Stimulated activated CD4-positive, alpha-beta T cell treated with anti-CD3 and anti-CD28 coated beads, Interleukin-2, amount 100 ng/mL, for 48 hours (primary cell): ENCODE results near the gene RFX3.

Experiments used
- DNase-seq, 2 donors: peaks; one replicate each; pipeline ENCODE4 v3.0.0-alpha.2; 2020

The RFX3 gene

DNA sequence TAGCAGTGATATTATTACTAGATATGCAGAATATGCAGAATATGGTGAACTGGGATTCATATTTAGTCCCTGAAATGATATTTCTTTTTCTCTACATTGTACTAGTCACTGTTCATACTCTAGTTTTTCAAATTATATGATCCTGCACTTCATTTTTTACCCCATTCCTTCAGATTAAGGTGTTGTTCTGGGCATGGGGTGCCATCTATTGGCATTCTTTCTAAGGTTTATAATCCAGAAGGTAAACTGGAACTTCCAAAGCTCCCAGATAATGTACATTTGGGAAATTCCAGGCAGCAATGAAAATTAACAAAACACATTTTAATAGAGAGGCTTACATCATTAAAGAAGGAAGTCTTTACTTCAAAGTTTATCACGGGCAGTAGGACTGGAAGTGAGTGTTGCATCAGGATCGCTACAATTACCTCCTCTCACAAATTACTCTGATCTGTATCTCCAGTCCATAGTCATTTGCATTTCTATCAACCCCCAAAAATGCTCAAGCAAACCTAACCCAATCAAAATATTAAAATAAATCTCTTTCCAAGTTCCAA is 12.5 kb downstream of the RFX3 start:
- no peak for DNase-seq

DNA sequence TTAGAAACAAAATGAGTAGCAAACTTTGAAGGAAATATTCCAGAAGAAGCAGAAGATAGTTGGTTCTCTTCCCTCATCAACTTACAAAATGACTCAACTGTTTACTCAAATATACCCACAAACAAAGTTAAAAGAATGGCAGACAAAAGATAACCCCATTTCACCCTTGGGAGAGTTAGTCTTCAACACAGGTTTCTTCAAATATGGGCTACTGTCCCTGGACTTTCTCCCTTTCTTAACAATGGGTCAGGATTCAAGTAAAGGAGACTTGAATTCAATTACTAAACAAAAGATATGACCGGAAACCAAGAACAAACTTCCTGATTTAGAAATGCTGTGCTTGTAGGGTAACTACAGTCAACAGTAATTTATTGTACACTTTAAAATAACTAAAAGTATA is 14.2 kb downstream of the RFX3 start:
- DNase-seq = no peak

GRCh38 chr9:3510796-3511195 is 15.0 kb downstream of the RFX3 start:
- no peak for DNase-seq

DNA sequence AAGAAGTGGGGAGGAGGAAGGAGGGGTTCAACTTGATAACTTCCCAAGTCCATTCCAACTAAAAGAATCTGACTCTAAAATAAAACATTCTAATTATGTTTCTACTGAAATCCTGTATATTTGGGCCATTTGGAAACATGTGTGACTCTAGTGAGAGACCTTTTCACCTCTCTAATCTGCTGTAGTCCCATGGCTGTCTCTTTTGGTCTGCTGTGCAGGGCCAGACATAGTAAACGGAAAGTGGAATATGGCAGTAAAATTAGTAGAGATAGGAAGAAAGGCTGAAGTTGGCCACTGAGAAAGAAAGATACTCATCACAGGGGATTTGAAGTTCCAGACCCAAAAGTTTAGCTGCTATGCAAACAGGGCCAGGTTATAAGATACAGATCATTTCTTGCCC is 15.9 kb downstream of the RFX3 start:
- no peak for DNase-seq

DNA sequence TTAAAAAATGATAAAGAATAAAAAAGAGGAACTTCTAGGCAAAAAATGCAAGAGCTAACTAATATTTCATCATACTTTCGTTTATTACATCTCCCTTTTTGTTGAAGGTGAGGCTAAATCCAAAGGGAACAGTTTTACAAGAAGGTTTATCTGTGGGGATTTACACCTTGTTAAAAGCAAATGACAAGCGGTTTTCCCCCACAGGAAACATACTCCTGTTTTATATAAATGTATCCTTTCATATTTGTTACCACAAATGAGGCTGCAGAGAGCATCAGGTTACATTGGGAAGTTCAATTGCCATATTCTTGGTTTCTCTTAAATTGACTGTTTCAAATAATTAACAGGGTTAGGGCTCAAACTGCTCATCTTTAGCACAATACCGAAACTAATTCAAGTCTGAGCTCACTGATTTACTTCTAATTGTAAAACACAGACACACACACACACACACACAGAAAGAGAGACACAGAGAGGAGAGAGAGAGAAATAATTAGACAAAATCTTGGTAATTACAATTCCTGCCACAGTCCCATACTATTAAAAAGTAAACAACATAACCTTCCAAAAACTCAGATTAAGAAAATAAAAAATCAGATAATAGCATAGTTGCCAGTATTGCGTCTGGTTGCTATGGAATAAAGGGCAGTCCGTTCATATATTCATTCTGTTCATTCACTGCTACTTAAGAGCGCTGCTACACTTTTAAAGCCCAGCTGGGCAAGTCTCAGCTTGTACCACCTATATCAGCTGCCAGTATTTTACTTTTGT is 17.1 kb downstream of the RFX3 start:
- DNase-seq = no peak

DNA sequence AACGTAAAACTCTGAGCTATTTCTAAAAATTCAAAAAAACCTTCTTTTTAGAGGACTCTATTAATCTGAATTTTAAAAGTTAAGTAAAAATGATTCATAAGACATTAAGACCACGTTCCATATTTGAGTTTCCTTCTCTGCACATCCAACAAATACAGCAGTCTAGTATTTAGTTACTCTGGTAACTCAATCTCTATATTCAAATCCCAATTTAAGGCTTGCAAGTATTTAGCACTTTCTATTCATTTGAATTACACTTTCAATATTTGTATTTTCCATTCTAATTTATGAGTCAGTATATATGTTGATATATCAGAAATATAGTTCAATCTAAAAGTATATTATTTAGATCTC is 17.7 kb downstream of the RFX3 start:
- DNase-seq = no peak

DNA sequence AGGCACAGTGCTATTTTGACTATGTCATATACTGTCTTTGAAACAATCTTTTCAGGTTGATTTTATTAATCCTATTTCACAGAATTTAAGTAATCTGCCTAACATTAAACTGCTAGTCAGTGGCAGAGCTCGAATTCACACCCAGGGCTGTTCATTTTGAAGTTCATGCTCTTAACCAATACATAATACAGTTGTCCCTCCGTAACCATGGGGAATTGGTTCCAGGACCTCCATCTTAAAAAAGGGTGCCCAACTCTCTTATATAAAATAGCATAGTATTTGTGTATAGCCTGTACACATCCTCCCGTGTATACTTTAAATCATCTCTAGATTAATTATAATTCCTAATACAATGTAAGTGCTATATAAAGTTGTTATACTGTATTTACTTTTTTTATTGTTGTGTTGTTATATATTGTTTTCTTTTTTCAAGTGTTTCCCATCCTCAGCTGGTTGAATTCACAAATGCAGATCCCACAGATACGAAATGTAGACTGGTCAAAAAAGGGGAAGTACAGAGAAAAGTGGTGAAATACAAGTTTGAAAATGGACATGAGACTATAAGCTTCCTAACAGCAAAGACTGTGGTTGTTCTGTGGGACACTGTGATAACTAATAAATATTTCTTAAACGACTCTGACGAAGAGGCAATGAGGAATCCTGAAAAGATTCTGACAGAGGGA is 18.3 kb downstream of the RFX3 start:
- no peak for DNase-seq

DNA sequence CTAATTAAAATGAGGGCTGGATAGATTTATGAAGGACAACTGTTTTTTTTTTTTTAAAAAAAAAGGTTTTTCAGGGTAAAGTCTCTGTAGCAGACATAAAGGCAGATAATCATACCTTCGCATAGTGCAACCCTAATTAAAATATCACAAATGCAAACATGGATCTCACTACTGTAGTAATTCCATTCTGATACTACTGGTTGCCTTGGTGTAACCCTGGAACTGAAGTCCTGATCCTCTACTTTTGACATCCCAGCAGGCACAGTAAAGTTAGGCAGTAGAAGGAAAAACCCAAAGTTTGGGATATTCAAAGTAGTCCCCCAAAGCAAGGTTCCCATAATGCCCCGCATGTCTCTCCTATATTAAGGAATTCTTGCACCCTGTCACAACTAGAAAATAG is 19.6 kb downstream of the RFX3 start:
- DNase-seq = no peak

GRCh38 chr9:3502560-3503398 is 23.0 kb downstream of the RFX3 start:
- DNase-seq = no peak

GRCh38 chr9:3500044-3500443 is 25.8 kb downstream of the RFX3 start:
- no peak for DNase-seq

- no peak for DNase-seq
These were observed 27.1 kb downstream of the RFX3 start for GRCh38 chr9:3498691-3499090.

- no peak for DNase-seq
These were observed 27.9 kb downstream of the RFX3 start for GRCh38 chr9:3497857-3498256.

GRCh38 chr9:3497401-3497800 is 28.4 kb downstream of the RFX3 start:
- DNase-seq = no peak

GRCh38 chr9:3495855-3496254 is 29.9 kb downstream of the RFX3 start:
- DNase-seq = no peak

GRCh38 chr9:3492214-3492613 is 33.6 kb downstream of the RFX3 start:
- no peak for DNase-seq

GRCh38 chr9:3491450-3491849 is 34.4 kb downstream of the RFX3 start:
- DNase-seq = no peak

- DNase-seq = no peak
These were observed 34.8 kb downstream of the RFX3 start for GRCh38 chr9:3490957-3491356.

DNA sequence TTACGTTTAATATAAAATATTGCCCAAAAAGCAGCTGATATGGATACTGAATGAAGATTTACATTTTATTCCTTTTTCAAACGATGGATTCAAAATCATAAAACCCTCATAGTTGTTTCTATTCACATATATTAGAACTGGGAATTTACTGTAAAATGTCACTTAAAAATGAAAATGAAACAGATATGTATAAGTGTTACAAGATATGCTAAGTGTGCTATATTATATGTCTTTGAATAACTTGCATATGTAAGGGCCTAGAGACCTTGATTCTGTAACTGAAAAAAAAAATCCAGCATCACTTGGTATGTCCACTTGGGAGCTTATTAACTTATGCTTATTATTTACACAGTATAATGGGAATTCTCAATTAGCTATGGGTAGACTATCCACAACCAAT is 43.2 kb downstream of the RFX3 start:
- DNase-seq = no peak

- no peak for DNase-seq
These were observed 45.5 kb downstream of the RFX3 start for GRCh38 chr9:3480353-3480655.

DNA sequence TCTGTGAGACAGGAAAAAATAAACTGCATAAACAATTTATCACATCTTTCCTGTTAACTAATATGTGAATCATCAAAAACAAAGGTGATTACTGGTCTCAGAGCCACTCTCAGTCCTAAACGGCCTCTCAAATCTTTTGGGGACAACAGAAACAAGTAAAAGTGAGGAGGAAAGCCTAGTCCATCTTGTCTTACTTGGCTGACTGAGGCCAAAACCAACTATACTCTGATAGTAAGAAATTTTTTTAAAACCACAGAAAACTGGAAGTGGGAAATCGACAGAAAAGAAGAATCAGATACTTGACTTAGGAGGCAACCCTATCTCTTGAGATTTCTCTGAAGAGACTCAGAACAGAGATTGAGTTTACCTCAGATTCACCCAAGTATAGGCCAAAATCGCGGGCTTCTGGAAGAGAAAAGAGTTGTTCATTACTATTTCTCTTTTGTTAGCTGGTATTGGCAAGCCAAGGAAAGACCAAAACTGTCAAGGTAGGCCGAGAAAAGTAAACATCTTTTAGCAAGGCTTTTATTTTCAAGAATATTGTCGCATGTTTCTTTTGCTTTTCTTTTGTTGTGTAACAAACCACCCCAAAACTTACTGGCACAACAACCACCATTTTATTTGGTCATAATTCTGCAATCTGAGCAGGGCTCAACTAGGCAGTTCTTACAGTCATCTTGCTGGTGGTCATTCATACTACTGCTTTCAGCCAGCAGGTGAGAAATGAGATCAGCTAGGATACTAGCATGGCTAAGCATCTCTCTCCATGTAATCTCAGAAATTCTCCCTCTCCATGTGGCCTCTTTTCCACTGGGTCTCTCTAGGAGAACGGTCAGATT is 46.1 kb downstream of the RFX3 start:
- no peak for DNase-seq

- no peak for DNase-seq
These were observed 47.2 kb downstream of the RFX3 start for GRCh38 chr9:3478549-3478953.

GRCh38 chr9:3477236-3477834 is 48.5 kb downstream of the RFX3 start:
- DNase-seq = no peak
